Glutamatergic neuron (in vitro differentiated cells): Measurements from ENCODE around the gene ATOH7. TPM values are rescaled to one million over a fixed set of nuclear protein-coding genes. Genes with fewer than 3 reads are reported as not detected.
"Not testable (repeated sequence)": the region's sequence is repeated elsewhere in the genome, so short reads cannot be mapped to it uniquely, and the experiment has no call there.

Experiments
- DNase-seq: peaks from one replicate; pipeline ENCODE4 v3.0.0; 2022
- H3K27ac Mint-ChIP-seq: one replicate; pipeline ENCODE4 v1.8.0; 2020; ENCODE audit warnings: mild to moderate bottlenecking, mixed read lengths, inconsistent platforms; ENCODE audit not compliant: unreplicated experiment
- H3K27me3 Mint-ChIP-seq: one replicate; pipeline ENCODE4 v1.8.0; 2020; ENCODE audit warnings: mild to moderate bottlenecking, moderate library complexity, mixed read lengths, inconsistent platforms; ENCODE audit not compliant: unreplicated experiment
- H3K36me3 Mint-ChIP-seq: one replicate; pipeline ENCODE4 v1.8.0; 2020; ENCODE audit warnings: mild to moderate bottlenecking, mixed read lengths, inconsistent platforms; ENCODE audit not compliant: unreplicated experiment
- H3K4me1 Mint-ChIP-seq: one replicate; pipeline ENCODE4 v1.8.0; 2020; ENCODE audit warnings: mild to moderate bottlenecking, low read depth, mixed read lengths, inconsistent platforms; ENCODE audit not compliant: unreplicated experiment
- H3K4me3 Mint-ChIP-seq: one replicate; pipeline ENCODE4 v1.8.0; 2020; ENCODE audit warnings: mild to moderate bottlenecking, mixed read lengths, inconsistent platforms; ENCODE audit not compliant: unreplicated experiment
- H3K9me3 Mint-ChIP-seq: one replicate; pipeline ENCODE4 v1.8.0; 2020; ENCODE audit warnings: mild to moderate bottlenecking, moderate library complexity, mixed read lengths, inconsistent platforms; ENCODE audit not compliant: unreplicated experiment
- total RNA-seq: library from RNA; stranded (reverse); fragmentation: NEBNext Ultra II Directional; extraction: Animal tissue kit (Norgen Biotek cat#: 25700); gene quantifications from one replicate; pipeline ENCODE4 v1.2.1, GENCODE V29; 2021; ENCODE audit not compliant: unreplicated experiment
- TF ChIP-seq, protein P1 (sequence below): fragments of 200-600 bp; sonication (generic); IDR thresholded peaks from one replicate; pipeline ENCODE4 v1.5.0; 2021; ENCODE audit not compliant: partially characterized antibody, unreplicated experiment

The ATOH7 gene
- total RNA-seq, 1 donor from 2014 or later: 0.86 TPM

DNA sequence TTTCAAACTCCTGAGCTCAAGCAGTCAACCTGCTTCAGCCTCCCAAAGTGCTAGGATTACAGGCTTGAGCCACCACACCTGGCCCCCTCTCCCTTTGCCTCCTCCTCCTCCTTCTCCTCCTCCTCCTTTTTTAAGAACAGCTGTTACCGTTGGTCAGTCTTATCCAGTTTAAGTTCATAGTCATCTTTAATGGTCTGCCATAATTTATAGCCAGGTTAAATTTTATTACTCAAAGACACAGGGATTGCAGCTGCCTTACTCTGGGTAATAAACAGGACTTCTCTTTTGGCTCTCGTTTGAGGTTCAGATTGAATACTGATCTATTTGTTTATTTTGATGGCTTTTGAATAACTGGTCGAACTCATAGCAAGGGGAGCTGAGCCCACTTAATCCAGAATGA lies 35.2 kb downstream of the ATOH7 start:
- no peaks in the 10 kb centered on the region for H3K27me3 Mint-ChIP-seq
- H3K27ac Mint-ChIP-seq: no peak overlapping the region
- no peaks in the 10 kb centered on the region for H3K36me3 Mint-ChIP-seq
- DNase-seq: no peak
- no peaks in the 10 kb centered on the region for H3K9me3 Mint-ChIP-seq
- TF ChIP-seq, protein P1, sequence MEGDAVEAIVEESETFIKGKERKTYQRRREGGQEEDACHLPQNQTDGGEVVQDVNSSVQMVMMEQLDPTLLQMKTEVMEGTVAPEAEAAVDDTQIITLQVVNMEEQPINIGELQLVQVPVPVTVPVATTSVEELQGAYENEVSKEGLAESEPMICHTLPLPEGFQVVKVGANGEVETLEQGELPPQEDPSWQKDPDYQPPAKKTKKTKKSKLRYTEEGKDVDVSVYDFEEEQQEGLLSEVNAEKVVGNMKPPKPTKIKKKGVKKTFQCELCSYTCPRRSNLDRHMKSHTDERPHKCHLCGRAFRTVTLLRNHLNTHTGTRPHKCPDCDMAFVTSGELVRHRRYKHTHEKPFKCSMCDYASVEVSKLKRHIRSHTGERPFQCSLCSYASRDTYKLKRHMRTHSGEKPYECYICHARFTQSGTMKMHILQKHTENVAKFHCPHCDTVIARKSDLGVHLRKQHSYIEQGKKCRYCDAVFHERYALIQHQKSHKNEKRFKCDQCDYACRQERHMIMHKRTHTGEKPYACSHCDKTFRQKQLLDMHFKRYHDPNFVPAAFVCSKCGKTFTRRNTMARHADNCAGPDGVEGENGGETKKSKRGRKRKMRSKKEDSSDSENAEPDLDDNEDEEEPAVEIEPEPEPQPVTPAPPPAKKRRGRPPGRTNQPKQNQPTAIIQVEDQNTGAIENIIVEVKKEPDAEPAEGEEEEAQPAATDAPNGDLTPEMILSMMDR: no peak
- no peak overlapping the region for H3K4me3 Mint-ChIP-seq
- no peaks in the 10 kb centered on the region for H3K4me1 Mint-ChIP-seq

DNA sequence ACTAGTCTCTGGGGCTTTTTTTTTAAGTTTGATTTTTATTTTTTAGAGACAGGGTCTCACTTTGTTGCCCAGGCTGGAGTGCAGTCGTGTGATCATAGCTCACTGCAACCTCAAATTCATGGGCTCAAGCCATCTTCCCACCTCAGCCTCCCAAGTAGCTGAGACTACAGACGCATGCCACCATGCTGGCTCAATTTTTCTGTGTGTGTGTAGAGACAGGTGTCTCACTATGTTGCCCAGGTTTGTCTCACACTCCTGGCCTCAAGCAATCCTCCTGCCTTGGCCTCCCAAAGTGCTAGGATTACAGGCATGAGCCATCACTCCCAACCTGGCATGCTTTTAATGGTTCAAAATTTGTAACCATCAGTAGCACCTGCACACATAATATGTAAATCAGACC lies 36.1 kb downstream of the ATOH7 start:
- not testable (repeated sequence) for H3K4me1 Mint-ChIP-seq, H3K4me3 Mint-ChIP-seq, DNase-seq, H3K9me3 Mint-ChIP-seq, H3K27me3 Mint-ChIP-seq, H3K36me3 Mint-ChIP-seq, H3K27ac Mint-ChIP-seq

DNA sequence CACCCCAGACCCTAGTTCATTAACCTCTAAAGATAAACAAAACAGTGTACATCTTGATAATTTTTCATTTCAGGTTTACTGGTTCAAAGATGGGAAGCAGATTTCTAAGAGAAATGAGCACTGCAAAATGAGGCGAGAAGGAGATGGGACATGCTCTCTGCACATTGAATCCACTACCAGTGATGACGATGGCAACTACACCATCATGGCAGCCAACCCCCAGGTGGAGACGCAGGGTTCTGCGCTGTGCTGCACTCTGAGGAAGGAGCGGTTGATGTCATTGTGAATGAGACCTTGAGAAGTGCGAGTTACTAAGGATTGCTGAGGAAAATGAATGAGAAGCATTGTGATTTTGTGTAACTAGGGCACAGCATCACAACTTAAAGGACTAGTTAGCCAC lies 37.6 kb downstream of the ATOH7 start:
- no peak for DNase-seq
- Mint-ChIP-seq H3K36me3 (no peaks in the 10 kb centered on the region), H3K27ac (no peak overlapping the region), H3K9me3 (no peaks in the 10 kb centered on the region), H3K27me3 (no peaks in the 10 kb centered on the region), H3K4me3 (no peak overlapping the region), H3K4me1 (no peaks in the 10 kb centered on the region)
- TF ChIP-seq, protein P1: no peak

DNA sequence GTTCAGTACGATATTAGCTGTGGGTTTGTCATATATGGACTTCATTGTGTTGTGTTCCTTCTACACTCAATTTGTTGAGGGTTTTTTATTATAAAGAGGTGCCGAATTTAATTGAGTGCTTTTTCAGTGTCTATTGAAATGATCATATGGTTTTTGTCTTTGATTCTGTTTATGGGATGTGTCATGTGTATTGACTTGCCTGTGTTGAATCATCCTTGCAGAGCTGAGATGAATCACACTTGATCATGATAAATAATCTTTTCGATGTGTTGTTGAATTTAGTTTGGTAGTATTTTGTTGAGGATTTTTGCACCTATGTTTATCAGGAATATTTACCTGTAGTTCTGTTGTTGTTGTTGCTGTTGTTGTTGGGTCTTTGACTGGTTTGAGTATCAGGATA lies 39.8 kb downstream of the ATOH7 start:
- H3K4me1 Mint-ChIP-seq: no peaks in the 10 kb centered on the region
- no peak for DNase-seq
- no peak overlapping the region for H3K27ac Mint-ChIP-seq
- no peaks in the 10 kb centered on the region for H3K9me3 Mint-ChIP-seq
- no peaks in the 10 kb centered on the region for H3K27me3 Mint-ChIP-seq
- no peaks in the 10 kb centered on the region for H3K36me3 Mint-ChIP-seq
- TF ChIP-seq, protein P1: no peak
- H3K4me3 Mint-ChIP-seq: no peak overlapping the region

DNA sequence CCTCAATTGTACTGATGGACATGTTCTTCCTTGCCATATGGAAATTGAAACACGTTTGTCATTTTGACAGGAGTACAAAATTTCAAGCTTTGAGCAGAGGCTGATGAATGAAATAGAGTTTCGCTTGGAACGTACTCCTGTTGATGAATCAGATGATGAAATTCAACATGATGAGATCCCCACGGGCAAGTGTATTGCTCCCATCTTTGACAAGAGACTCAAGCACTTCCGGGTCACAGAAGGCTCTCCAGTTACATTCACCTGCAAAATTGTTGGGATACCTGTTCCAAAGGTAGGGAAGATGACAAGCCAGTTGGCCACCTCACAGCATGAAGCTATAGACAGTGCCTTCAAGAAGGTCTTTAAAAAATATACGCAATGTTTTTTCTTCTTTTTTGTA lies 43.1 kb downstream of the ATOH7 start:
- DNase-seq: no peak
- Mint-ChIP-seq H3K9me3 (no peaks in the 10 kb centered on the region), H3K4me1 (no peaks in the 10 kb centered on the region), H3K36me3 (no peaks in the 10 kb centered on the region), H3K4me3 (no peak overlapping the region), H3K27me3 (no peaks in the 10 kb centered on the region), H3K27ac (no peak overlapping the region)
- TF ChIP-seq, protein P1: no peak

DNA sequence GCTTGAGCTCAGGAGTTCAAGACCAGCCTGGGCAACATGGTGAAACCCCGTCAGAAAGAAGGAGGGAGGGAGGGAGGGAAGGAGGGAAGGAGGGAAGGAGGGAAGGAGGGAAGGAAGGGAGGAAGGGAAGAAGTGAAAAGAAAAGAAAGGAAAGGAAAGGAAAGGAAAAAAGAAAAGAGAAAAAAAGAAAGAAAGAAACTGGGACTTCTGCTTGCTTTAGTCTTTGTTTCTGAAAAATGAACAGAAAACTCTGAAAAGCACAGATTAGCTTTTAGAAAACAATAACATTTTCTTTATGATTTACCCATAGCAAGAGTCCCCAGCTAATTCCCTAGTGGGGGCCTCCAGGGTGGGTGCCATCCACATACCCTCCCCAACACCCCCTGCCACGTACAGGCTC lies 46.8 kb downstream of the ATOH7 start:
- Mint-ChIP-seq H3K27me3 (no peaks in the 10 kb centered on the region), H3K27ac (no peak overlapping the region), H3K36me3 (no peaks in the 10 kb centered on the region), H3K9me3 (no peaks in the 10 kb centered on the region), H3K4me3 (no peak overlapping the region), H3K4me1 (no peaks in the 10 kb centered on the region)
- no peak for DNase-seq
- TF ChIP-seq, protein P1: no peak
